T-helper 2 cell treated with Interferon-gamma antibody and Interleukin-4, amounts not matched to agents 100 ng/mL and 5 ng/mL, for 36 hours (primary cell): Measurements from ENCODE around the gene RANGAP1. TPM values are rescaled to one million over a fixed set of nuclear protein-coding genes. Genes with fewer than 3 reads are reported as not detected.

Source experiments
- intact Hi-C: fragments of 100-400 bp; cut with micrococcal nuclease; formaldehyde crosslinking; loops from one replicate; pipeline ENCODE4 v1.15.1; 2023
- total RNA-seq: library from RNA; stranded (reverse); gene quantifications from 2 replicates; pipeline ENCODE4 v1.2.3, GENCODE V29; 2022

The RANGAP1 gene
- total RNA-seq, 1 donor from 2014 or later = 101 TPM

GRCh38 chr22:41203118-41203517 is 82.9 kb downstream of the RANGAP1 start:
- intact Hi-C loops = no loop called here

- intact Hi-C loops = no loop called here
Measured at GRCh38 chr22:41201141-41201540, 84.8 kb downstream of the RANGAP1 start.

GRCh38 chr22:41198027-41198580 is 87.9 kb downstream of the RANGAP1 start:
- intact Hi-C loops = loop anchor here (2.0 kb wide), 1 partner anchor 19 kb away; no protein-coding TSS in a partner anchor

DNA sequence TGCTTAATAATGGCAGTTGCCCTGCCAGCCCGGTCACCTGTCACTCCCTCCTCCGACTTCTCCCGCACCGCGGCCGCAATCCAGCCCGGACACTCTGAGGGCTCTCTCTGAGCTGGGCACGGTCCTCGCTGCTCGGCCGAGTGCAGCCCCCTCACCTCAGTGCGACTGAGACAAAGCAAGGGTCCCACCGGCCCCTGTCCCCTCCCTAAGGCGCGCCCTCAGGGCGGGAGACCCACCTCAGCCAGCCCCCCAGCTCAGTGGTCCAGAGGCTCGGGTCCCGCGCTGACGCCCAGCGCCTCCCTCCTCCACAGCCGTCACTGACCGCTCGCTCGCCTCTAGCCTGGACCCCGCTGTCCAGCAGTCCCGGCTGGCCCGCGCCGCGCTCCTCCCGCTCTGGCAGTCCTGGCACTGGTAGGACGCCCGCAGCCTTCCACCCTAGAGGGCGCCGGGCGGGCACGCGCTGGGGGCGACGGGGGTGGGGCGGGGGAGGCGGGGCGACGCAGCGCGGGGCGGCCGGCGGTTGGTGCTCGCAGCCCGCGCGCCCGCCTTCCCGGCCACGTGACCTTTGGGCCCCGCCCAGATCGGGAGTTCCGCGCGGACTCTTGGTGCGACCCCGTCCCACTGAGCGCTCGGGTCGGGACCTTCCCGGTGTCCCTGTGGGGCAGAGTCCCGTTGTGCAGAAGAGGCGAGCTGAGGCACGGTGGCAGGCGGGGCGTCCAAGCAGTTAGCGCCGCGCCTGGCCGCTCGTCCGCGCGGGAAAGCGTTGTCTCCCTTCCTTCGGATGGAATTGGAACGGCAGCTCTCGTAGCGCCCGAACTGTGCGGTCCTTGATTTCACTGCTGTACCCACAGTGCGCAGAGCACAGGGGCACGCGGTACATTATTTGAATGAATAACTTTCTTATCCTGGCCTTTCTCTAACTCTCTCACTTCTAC is 88.7 kb downstream of the RANGAP1 start:
- intact Hi-C loops = loop anchor here (1.0 to 2.0 kb wide), 4 partner anchors 8 to 341 kb away; partner anchors contain the start of genes L3MBTL2 and ST13

Other genes with a start within 250 kb of the RANGAP1 start
- 76.8 and 87.2 TPM in 2 replicates for gene EP300, start 193.6 kb downstream of the RANGAP1 start, total RNA-seq
- gene L3MBTL2, start 80.9 kb downstream of the RANGAP1 start, total RNA-seq = 41.4 and 43.8 TPM in 2 replicates
- gene CHADL, start 45.3 kb downstream of the RANGAP1 start, total RNA-seq = 0.20 and 0.50 TPM in 2 replicates
- gene ZC3H7B, start 15.3 kb upstream of the RANGAP1 start, total RNA-seq = 55.1 and 55.6 TPM in 2 replicates
- 3.0 and 3.3 TPM in 2 replicates for gene TEF, start 95.8 kb upstream of the RANGAP1 start, total RNA-seq
- gene TOB2, start 160.6 kb upstream of the RANGAP1 start, total RNA-seq = 30.8 and 32.7 TPM in 2 replicates
- gene PHF5A, start 182.5 kb upstream of the RANGAP1 start, total RNA-seq = 61.7 and 72.6 TPM in 2 replicates
- 82.6 and 87.8 TPM in 2 replicates for gene ACO2, start 182.9 kb upstream of the RANGAP1 start, total RNA-seq